HepG2 (cell line): ENCODE measurements around the gene HOXA6. TPM values are rescaled to one million over a fixed set of nuclear protein-coding genes. Genes with fewer than 3 reads are reported as not detected.

Source experiments
- ATAC-seq: fragments of 200-7000 bp; cut with Tn5 transposase; 3 replicates; pipeline ENCODE4 v1.9.1; 2020; ENCODE audit warnings: mild to moderate bottlenecking, moderate library complexity
- BruUV-seq: library from RNA; stranded (reverse); fragments of 400-500 nt; replicated peaks from 2 replicates; lab custom pipeline; 2021; lab: Mats Ljungman, UMichigan
- CTCF ChIA-PET: fragments of 300-600 bp; formaldehyde crosslinking; extraction: SDS; loops from one replicate; lab custom pipeline; 2021; ENCODE audit warnings: low total read pairs, inconsistent platforms, low intra/inter-chr PET ratio; lab: Yijun Ruan, JAX
- POLR2A ChIA-PET: fragments of 350-600 bp; sonication (Branson Sonifier 250); formaldehyde crosslinking; loops from one replicate; lab custom pipeline; 2020; ENCODE audit warnings: antibody characterized with exemption, inconsistent platforms; lab: Yijun Ruan, JAX
- DNase-seq: peaks from one replicate; pipeline ENCODE4 v3.0.0-alpha.2; 2015; ENCODE audit warnings: low spot score
- FAIRE-seq: peaks from 3 replicates; lab custom pipeline; 2011; peaks lifted over from hg19 to GRCh38; lab: Jason Lieb, UNC
- H2AFZ ChIP-seq: one replicate; pipeline ENCODE4 v1.6.1; 2011; ENCODE audit warnings: low read length, inconsistent platforms
- H3K27ac ChIP-seq: fragments of 300-600 bp; 3 replicates; pipeline ENCODE4 v1.8.0; 2011; ENCODE audit warnings: mixed run types, mild to moderate bottlenecking, mixed read lengths, low read length, inconsistent platforms; ENCODE audit not compliant: insufficient read depth; ENCODE audit errors: extremely low read length
- H3K27me3 ChIP-seq, 2 experiments: fragments of 200-600 bp in 1 of 2; 2 replicates in 1 of 2; 3 replicates in 1 of 2; pipeline versions ENCODE4 v1.6.0 to v1.8.0; 2011; ENCODE audit warnings: low read length in 2 of 2, mild to moderate bottlenecking in 2 of 2, moderate library complexity in 2 of 2, inconsistent platforms in 1 of 2; ENCODE audit not compliant: insufficient read depth in 2 of 2, control insufficient read depth in 1 of 2
- H3K36me3 ChIP-seq, 2 experiments: fragments of 200-600 bp in 1 of 2; replicated peaks in 1 of 2; 2 replicates in 1 of 2; 3 replicates in 1 of 2; pipeline versions ENCODE4 v1.5.1 to v1.8.0; 2011; ENCODE audit warnings: low read length in 2 of 2, inconsistent platforms in 1 of 2; ENCODE audit not compliant: insufficient read depth in 2 of 2, control insufficient read depth in 1 of 2
- H3K4me1 ChIP-seq: 2 replicates; pipeline ENCODE4 v1.5.1; 2012; ENCODE audit warnings: low read length, inconsistent platforms; ENCODE audit not compliant: insufficient read depth
- H3K4me2 ChIP-seq: 2 replicates; pipeline ENCODE4 v1.6.0; 2011; ENCODE audit warnings: low read depth, low read length, inconsistent platforms
- H3K4me3 ChIP-seq, 3 experiments: fragments of 200-600 bp in 1 of 3; sonication (generic), shearing (Covaris generic) in 1 of 3; replicated peaks in 1 of 3; 2 replicates each; pipeline ENCODE4 v1.5.1; 2011 to 2016; ENCODE audit warnings: low read length in 3 of 3, inconsistent platforms in 2 of 3, low read depth in 2 of 3, mild to moderate bottlenecking in 2 of 3, control low read depth in 1 of 3, mixed read lengths in 1 of 3; ENCODE audit not compliant: insufficient read depth in 1 of 3
- H3K79me2 ChIP-seq: one replicate; pipeline ENCODE4 v1.6.1; 2011; ENCODE audit warnings: low read length, inconsistent platforms; ENCODE audit not compliant: insufficient read depth
- H3K9ac ChIP-seq: 2 replicates; pipeline ENCODE4 v1.6.0; 2011; ENCODE audit warnings: mild to moderate bottlenecking, low read depth, low read length, inconsistent platforms; ENCODE audit not compliant: insufficient read depth
- H3K9me3 ChIP-seq: 2 replicates; pipeline ENCODE4 v1.5.1; 2012; ENCODE audit warnings: mild to moderate bottlenecking, low read length
- H4K20me1 ChIP-seq: 2 replicates; pipeline ENCODE4 v1.6.0; 2011; ENCODE audit warnings: inconsistent platforms, mild to moderate bottlenecking, low read length, moderate library complexity; ENCODE audit not compliant: insufficient read depth
- AKAP8 ChIP-seq: sonication (generic); formaldehyde crosslinking; IDR thresholded peaks from 2 replicates; pipeline ENCODE4 v1.5.1; 2020; ENCODE audit warnings: mild to moderate bottlenecking, missing genetic modification reagents
- ATM ChIP-seq: fragments of 450-650 bp; IDR thresholded peaks from 2 replicates; pipeline ENCODE4 v1.7.1; 2017; ENCODE audit warnings: mild to moderate bottlenecking, borderline replicate concordance
- CHCHD3 ChIP-seq: sonication (generic); formaldehyde crosslinking; IDR thresholded peaks from 2 replicates; pipeline ENCODE4 v1.8.0; 2022; ENCODE audit warnings: mild to moderate bottlenecking, missing genetic modification reagents, moderate library complexity
- MAFK ChIP-seq, 2 experiments: IDR thresholded peaks in 1 of 2; conservative IDR thresholded peaks in 1 of 2; 2 replicates each; pipeline ENCODE4 v1.6.1; 2011; ENCODE audit warnings: improper control_type of control experiment in 2 of 2, low read length in 2 of 2
- MBD4 ChIP-seq: IDR thresholded peaks from 2 replicates; pipeline ENCODE4 v1.6.1; 2012; ENCODE audit warnings: low read length, inconsistent platforms, borderline replicate concordance
- MIER3 ChIP-seq: IDR thresholded peaks from 2 replicates; pipeline ENCODE4 v1.6.1; 2016; ENCODE audit warnings: missing compliant biosample characterization, borderline replicate concordance
- ONECUT2 ChIP-seq: sonication (generic); formaldehyde crosslinking; IDR thresholded peaks from 2 replicates; pipeline ENCODE4 v1.4.0; 2020; ENCODE audit warnings: missing genetic modification reagents
- RFXAP ChIP-seq: sonication (generic); formaldehyde crosslinking; IDR thresholded peaks from 2 replicates; pipeline ENCODE4 v1.4.0; 2020; ENCODE audit warnings: missing genetic modification reagents, borderline replicate concordance
- SKI ChIP-seq: fragments of 450-650 bp; IDR thresholded peaks from one replicate; pipeline ENCODE4 v1.6.1; 2018; ENCODE audit warnings: mild to moderate bottlenecking; ENCODE audit not compliant: partially characterized antibody
- TCF7 ChIP-seq: sonication (generic); IDR thresholded peaks from 2 replicates; pipeline ENCODE4 v1.6.1; 2016; ENCODE audit warnings: antibody characterized with exemption, low read depth
- ZNF275 ChIP-seq: sonication (generic); formaldehyde crosslinking; IDR thresholded peaks from 2 replicates; pipeline ENCODE4 v1.8.0; 2022; ENCODE audit warnings: missing genetic modification reagents, mild to moderate bottlenecking, inconsistent platforms, borderline replicate concordance
- ZNF280B ChIP-seq: sonication (generic); formaldehyde crosslinking; IDR thresholded peaks from 2 replicates; pipeline ENCODE4 v1.5.0; 2020; ENCODE audit warnings: missing genetic modification reagents, mild to moderate bottlenecking, borderline replicate concordance
- ZNF790 ChIP-seq: sonication (generic); formaldehyde crosslinking; IDR thresholded peaks from 2 replicates; pipeline ENCODE4 v1.8.0; 2022; ENCODE audit warnings: missing genetic modification reagents, mild to moderate bottlenecking, borderline replicate concordance
- ZZZ3 ChIP-seq: sonication (generic); formaldehyde crosslinking; IDR thresholded peaks from 2 replicates; pipeline ENCODE4 v1.4.0; 2020; ENCODE audit warnings: missing genetic modification reagents, mild to moderate bottlenecking, borderline replicate concordance
- WGBS: methylation state at CpG from one replicate; pipeline ENCODE4 v1.1.6; 2017; ENCODE audit warnings: low lambda C conversion rate; 5-methylcytosine and 5-hydroxymethylcytosine counted together
- in situ Hi-C: cut with HindIII; loops from 2 replicates; pipeline ENCODE4 v1.10.0; 2017; ENCODE audit warnings: low pct_unique_long_range_greater_than_20kb; ENCODE audit not compliant: extremely low pct_ligation_motif_present
- intact Hi-C: fragments of 100-400 bp; cut with micrococcal nuclease; formaldehyde crosslinking; loops from one replicate; pipeline ENCODE4 v1.10.0; 2022; ENCODE audit not compliant: unreplicated experiment
- polyA plus RNA-seq, 8 experiments: library from polyadenylated mRNA; depleted of rRNA in 3 of 8; stranded (reverse) in 7 of 8; unstranded in 1 of 8; fragments of >200 nt; fragmentation: Illumina TruSeq in 4 of 8; extraction: Trizol in 4 of 8; gene quantifications; 2 replicates each; pipeline versions ENCODE4 v1.2.1 to v1.2.3, GENCODE V29; 2011 to 2016; ENCODE audit warnings: low read depth in 4 of 8, missing spikeins in 1 of 8, mixed read lengths in 1 of 8; ENCODE audit not compliant: insufficient read depth in 1 of 8
- total RNA-seq, 5 experiments: library from RNA; depleted of rRNA; stranded (reverse); fragments of >200 nt; fragmentation: Illumina TruSeq; extraction: Trizol; gene quantifications; 2 replicates each; pipeline ENCODE4 v1.2.3, GENCODE V29; 2016; ENCODE audit warnings: low read depth in 1 of 5
- TF ChIP-seq, protein P1 (sequence below): sonication (generic); formaldehyde crosslinking; IDR thresholded peaks from 2 replicates; pipeline ENCODE4 v1.4.0; 2020; ENCODE audit warnings: mild to moderate bottlenecking, missing genetic modification reagents
- TF ChIP-seq, protein P2 (sequence below): sonication (generic); formaldehyde crosslinking; IDR thresholded peaks from 2 replicates; pipeline ENCODE4 v1.4.0; 2020; ENCODE audit warnings: missing genetic modification reagents

The HOXA6 gene
- total and polyA plus RNA-seq, 2 of the 13 experiments (the other 11 are each of a cell fraction or from before 2014, with no cell fraction given): 1.3 to 1.5 TPM

DNA sequence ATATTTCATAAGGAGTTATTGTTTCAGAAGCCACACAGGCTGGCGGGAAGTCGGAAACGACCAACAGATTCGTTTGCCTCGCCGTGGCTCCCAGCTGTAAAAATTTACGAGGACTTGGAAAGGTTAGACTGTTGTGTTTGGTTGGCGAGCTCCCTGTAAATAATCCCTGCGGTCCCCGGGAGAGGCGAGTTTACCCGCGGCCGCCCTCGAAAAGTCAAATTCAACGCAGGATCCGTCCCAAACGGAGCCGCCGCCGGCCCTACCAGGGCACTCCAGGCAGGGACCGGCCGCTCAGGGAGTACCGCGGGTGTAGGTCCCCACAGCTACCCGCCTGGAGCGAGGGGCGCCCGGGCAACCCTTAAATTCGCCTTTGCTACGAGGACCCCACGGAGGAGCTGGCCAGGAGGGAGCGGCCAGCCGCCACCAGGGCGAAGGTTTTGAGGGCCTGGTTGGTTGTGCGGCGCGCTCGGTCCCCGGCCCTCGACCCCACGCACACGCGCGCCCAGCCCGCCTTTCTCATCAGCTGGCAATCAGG lies 18.5 kb upstream of the HOXA6 start:
- H3K4me2 ChIP-seq: no peak overlapping the region
- intact Hi-C loops (no loop called here), in situ Hi-C loops (loop anchor here (25.0 kb wide), 1 partner anchor 1079 kb away; no protein-coding TSS in a partner anchor)
- no TSS peak for BruUV-seq
- peaks cover 2 to 50% of the 10 kb centered on the region in 2 experiments for H3K27me3 ChIP-seq
- no peak for ATAC-seq
- H3K36me3 ChIP-seq: no peaks in the 10 kb centered on the region
- ChIA-PET POLR2A (no interaction called here), CTCF (no interaction called here)
- peaks cover 5% of the 10 kb centered on the region for H3K4me1 ChIP-seq
- no peak overlapping the region for H3K9ac ChIP-seq
- no peak overlapping the region for H3K27ac ChIP-seq
- no peaks in the 10 kb centered on the region for H3K79me2 ChIP-seq
- H3K4me3 ChIP-seq: no peak overlapping the region
- TF ChIP-seq, protein P1, sequence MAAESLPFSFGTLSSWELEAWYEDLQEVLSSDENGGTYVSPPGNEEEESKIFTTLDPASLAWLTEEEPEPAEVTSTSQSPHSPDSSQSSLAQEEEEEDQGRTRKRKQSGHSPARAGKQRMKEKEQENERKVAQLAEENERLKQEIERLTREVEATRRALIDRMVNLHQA (CRISPR knock-in tag): no peak
- TF ChIP-seq RFXAP: no peak
- no peak for TF ChIP-seq ZNF790
- no peak for TF ChIP-seq TCF7
- no peak for TF ChIP-seq ONECUT2 (CRISPR knock-in tag)
- no peak for TF ChIP-seq MAFK (conservative IDR thresholded peaks at IDR 0.05 in 1 of 2, IDR thresholded peaks at IDR 0.05 in 1 of 2; ENCODE audit: low read length in 2 of 2)
- no peak for TF ChIP-seq CHCHD3
- TF ChIP-seq ZNF275 (CRISPR knock-in tag): no peak
- TF ChIP-seq ZZZ3 (CRISPR knock-in tag): no peak
- TF ChIP-seq ATM: no peak
- TF ChIP-seq SKI: no peak
- TF ChIP-seq MBD4: no peak
- no peak for TF ChIP-seq ZNF280B (CRISPR knock-in tag)
- TF ChIP-seq MIER3 (CRISPR knock-in tag): no peak
- no peak for TF ChIP-seq AKAP8 (CRISPR knock-in tag)
- TF ChIP-seq, protein P2, sequence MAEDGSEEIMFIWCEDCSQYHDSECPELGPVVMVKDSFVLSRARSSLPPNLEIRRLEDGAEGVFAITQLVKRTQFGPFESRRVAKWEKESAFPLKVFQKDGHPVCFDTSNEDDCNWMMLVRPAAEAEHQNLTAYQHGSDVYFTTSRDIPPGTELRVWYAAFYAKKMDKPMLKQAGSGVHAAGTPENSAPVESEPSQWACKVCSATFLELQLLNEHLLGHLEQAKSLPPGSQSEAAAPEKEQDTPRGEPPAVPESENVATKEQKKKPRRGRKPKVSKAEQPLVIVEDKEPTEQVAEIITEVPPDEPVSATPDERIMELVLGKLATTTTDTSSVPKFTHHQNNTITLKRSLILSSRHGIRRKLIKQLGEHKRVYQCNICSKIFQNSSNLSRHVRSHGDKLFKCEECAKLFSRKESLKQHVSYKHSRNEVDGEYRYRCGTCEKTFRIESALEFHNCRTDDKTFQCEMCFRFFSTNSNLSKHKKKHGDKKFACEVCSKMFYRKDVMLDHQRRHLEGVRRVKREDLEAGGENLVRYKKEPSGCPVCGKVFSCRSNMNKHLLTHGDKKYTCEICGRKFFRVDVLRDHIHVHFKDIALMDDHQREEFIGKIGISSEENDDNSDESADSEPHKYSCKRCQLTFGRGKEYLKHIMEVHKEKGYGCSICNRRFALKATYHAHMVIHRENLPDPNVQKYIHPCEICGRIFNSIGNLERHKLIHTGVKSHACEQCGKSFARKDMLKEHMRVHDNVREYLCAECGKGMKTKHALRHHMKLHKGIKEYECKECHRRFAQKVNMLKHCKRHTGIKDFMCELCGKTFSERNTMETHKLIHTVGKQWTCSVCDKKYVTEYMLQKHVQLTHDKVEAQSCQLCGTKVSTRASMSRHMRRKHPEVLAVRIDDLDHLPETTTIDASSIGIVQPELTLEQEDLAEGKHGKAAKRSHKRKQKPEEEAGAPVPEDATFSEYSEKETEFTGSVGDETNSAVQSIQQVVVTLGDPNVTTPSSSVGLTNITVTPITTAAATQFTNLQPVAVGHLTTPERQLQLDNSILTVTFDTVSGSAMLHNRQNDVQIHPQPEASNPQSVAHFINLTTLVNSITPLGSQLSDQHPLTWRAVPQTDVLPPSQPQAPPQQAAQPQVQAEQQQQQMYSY (CRISPR knock-in tag): no peak
- H4K20me1 ChIP-seq: no peaks in the 10 kb centered on the region
- 73% methylated on average over 45 of the region's 46 CpGs for WGBS
- H3K9me3 ChIP-seq: no peaks in the 10 kb centered on the region
- no peak overlapping the region for H2AFZ ChIP-seq
- FAIRE-seq: no peak
- no peak for DNase-seq
